Hematopoietic multipotent progenitor cell treated with erythropoietin and hydrocortisone succinate and interleukin-3 and kit ligand, for 17 days (in vitro differentiated cells): ENCODE data around the gene BYSL.
A peak's percentile ranks its signal among the peaks of the same experiment; 100 is the strongest.

Source experiments
- DNase-seq: peaks from one replicate; pipeline ENCODE4 v3.0.0-alpha.2; 2015; ENCODE audit warnings: low spot score

The BYSL gene

DNA sequence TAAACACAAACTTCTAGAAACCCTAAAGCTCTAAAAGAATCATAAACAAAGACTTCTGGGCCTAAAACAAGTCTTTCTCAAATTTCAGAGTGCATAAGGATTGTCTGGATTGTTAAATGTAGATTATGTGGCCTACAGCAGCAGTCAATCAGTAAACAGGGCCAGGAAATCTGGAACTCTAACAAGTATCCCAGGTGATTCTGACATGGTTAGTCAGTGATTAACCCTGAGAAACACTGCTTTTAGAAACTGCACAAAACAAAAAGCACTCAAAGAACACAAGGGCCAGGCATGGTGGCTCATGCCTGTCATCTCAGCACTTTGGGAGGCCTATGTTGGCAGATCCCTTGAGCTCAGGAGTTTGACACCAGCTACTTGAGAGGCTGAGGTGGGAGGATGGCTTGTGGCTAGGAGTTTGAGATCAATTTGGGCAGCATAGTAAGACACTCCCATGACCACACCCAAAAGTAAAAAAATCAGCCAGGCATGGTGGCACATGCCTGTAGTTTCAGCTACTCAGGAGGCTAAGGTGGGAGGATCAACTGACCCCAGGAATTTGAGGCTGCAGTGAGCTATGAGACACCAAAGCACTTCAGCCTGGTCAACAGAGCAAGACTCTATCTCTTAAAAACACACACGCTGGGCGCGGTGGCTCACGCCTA is 6.3 kb upstream of the BYSL start:
- peak; percentile 75 for DNase-seq

DNA sequence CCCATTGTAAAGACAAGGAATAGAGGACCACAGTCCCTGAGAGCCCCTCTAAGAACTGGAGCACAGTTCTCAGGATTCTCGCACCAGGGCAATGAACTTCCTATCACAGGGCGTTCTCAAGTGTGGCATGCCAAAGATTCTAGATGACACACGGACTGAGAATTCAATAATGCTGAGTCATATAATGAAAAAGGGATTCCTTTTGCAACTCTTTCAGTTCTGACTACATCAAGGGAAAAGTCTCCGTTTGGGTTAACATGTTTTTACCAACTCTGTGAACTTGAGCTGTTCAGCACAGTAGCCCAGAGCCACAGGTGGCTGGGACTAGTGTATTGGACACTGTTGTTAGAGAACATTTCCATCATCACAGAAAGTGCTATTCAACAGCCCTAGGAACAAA is 3.8 kb upstream of the BYSL start:
- DNase-seq: peak; percentile 71

DNA sequence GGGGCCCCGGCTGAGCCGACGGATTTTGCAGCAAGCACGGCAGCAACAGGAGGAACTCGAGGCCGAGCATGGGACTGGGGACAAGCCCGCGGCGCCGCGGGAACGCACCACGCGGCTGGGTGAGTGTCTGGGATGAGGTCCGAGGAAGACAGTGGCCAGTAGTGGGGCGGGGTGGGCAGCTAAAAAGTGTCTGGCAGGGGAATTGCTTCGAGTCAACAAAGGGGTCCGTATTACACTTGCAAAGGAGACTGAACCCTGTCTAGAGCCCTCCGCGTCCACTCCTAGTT is 356 bp downstream of the BYSL start:
- no peak for DNase-seq

DNA sequence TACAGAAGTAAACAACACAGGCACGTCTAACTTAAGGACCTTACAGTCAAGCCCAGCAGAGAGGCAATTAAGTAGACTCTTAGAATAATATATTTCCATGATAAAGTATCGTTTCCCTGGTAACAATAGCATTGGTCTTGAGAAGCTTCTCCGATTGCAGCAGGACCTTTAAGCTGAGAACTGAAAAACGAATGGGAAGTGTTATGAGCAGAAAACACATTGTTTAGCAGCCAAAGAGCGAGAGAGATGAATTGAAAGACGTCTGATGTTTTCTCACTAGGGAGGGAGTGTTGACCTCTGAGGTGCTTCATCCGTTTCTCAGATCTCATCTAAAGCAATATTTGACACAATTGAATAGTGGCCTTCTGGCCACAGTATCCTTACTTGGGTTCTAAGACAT is 855 bp downstream of the BYSL start:
- peak; percentile 32 for DNase-seq

DNA sequence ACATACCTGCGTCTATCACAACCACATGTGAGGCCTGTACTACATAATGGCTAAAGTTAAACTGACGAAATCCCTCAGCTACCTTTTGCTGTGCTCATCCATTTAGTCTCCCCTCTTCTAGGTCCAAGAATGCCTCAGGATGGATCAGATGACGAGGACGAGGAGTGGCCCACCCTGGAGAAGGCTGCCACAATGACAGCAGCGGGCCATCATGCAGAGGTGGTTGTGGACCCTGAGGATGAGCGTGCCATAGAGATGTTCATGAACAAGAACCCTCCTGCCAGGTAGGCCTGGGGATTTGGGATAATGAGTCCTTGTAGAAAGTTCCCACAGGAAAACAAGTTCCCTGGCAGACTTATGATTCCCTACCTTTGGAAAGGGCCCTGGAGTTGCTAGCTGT is 6.0 kb downstream of the BYSL start:
- DNase-seq: no peak

DNA sequence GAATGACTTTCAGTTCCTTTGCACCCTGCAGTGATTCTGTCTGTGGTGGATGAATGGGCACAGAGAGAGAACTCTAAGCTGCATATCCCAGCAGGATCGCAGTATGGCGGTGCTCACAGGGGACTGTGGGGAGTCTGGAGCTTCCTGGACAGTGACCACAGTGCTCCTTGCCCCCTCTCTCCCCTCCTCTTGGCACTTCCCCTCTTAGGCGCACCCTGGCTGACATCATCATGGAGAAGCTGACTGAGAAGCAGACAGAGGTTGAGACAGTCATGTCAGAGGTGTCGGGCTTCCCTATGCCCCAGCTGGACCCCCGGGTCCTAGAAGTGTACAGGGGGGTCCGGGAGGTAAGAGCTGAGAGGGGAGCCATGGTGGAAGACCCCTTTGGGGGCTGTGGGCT is 8.6 kb downstream of the BYSL start:
- no peak for DNase-seq

DNA sequence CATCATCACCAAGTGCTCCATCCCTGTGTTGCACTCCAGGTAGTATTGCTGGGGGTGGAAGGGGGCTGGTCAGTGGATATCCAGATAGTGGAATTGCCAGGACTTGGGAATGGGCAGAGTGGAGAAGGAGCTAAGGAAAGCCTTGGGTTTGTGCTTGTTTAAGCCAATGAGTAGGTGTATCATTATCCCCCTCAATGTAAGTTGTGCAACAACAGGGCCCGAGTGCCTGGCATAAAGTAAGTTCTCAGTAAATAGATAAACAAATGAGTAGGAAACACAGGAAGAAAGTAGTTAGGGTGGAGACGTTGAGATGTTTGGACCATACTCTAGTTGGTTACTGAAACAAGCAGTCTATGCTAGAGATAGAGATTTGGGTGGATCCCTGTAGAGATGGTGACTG is 10.5 kb downstream of the BYSL start:
- no peak for DNase-seq

DNA sequence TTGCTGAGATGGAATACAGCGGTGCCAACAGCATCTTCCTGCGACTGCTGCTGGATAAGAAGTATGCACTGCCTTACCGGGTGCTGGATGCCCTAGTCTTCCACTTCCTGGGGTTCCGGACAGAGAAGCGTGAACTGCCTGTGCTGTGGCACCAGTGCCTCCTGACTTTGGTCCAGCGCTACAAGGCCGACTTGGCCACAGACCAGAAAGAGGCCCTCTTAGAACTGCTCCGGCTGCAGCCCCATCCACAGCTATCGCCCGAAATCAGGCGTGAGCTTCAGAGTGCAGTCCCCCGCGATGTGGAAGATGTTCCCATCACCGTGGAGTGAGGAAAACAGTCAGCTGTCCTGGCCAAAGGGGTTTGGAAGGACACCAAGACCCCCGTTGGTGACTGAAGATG is 11.1 kb downstream of the BYSL start:
- no peak for DNase-seq

DNA sequence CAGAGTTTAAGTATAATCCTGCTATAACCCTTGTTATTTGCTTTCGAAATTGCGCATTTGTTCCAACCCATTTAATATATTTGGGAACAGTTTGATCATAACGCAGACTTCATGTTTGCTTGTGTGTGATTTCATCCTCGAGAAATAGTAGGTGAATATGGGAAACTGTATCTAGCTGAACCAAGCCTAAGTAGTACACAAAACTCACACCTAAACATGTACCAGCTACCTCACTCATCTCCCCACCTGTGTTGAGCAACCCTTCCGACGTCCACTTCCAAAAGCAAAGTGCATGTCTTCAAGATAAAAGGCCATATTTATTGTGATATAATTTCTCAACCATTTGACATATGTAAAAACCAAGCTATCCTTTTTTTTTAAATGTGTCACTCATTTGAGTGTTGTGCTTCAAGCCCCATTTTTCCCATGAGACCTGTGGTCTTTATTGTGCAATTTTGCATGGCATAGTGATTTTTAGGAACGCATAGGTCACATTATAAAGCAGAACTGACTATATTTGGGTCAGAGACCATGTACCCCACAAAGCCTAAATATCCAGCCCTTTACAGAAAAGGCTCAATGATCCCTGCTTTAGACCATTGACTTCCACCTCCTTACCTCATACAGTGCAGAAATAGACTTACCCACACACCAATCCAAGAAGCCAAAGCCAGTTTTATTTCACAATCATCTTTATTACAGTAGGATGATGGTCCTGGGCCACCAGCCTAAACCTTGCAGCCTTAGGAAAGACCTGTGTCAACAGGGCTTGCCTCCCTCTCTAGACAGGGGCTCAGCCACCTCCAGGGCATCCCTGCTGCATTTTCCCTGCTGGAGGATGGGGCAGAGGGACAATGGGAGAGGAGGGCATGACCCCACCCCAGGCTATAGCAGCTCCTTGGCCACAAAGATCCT is 13.2 kb downstream of the BYSL start:
- DNase-seq: no peak

DNA sequence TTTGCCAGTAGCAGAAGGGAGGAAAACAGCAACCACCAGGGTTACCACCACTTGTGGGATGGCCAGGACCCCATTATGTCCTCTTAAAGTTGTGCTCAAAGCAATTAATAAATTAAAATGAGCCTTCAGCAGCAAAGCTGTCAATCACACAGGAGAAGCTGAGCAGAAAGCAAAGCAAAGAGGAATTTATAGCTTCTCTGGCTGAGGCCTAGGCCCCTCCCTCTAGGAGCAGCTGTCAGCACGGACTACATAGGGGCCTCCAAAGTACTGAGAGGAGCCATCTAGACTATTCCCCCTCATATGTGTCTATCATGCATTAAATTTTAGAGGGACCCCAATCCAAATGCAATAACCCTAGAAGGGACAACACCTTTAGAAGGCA is 13.9 kb downstream of the BYSL start:
- DNase-seq: no peak

DNA sequence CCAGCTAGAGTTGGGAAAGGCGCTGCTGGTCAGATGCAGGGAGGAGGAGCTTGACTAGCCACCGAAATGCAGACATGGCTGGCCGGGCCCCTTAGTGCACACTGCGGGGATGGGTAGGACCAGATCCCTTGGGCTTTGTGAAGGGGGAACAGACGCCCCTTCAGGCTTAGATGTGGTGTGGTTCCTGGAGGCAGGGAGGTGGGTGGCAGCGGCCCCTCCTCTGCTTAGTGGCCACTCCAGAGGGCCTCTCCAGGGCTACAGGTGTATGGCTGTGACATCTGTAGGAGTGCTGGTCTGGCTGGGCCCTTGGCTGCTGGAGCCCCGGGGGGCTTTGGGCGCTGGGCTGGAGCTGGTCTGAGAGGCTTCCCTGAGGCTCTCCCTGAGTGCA is 14.4 kb downstream of the BYSL start:
- no peak for DNase-seq

DNA sequence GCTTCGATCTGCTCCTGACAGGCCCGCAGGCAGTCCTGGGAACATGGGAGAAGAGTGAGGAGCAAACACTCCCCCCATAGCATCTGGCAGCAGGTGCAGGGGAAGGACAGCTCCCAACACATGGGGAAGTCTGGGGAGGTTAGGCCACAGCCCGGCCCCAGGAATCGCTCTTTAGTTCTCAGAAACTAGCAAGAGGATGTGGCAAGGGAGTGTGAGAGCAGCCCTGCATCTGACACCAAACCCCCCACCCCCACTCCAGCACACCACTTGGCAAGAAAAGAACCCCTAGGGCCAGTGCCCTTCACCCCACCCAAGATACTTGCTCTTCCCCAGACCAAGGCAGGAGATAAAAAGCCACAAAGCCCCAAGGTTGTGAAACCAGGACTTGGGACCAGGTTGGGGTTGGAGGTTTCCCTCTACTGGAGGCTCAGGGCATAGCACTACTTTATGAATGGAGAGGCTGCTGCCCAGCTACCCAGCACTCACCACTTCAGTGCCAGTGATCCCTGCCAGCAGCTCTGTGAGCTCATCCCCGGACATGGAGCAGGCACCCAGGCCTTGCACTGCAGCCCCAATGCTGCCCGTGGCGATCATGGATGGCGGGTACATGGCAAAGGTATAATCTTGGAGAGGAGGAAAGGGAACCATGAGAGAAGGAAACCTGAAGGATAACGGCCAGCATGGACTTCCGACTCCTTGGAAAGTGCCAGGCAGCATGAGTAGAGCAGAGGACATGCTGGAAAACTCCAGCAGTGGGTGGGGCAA is 15.0 kb downstream of the BYSL start:
- peak; percentile 91 for DNase-seq

DNA sequence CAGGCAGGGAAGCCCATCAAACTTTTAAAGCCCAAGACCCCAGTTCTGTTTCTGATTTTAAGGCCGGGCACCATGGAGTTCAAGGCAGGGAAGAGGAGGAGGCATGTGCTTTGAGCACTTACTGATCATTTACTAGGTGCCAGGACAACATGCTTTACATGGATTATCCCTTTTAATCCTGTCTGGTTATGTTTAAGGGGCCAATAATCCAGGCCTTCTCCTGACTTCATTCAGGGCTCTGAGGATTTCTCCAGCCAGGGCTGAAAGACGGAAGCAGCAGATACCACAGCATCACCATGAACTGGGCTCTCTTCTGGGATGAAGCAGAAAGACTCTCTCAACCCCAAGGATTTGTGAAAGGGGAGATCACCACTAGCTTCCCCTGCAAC is 16.2 kb downstream of the BYSL start:
- no peak for DNase-seq

DNA sequence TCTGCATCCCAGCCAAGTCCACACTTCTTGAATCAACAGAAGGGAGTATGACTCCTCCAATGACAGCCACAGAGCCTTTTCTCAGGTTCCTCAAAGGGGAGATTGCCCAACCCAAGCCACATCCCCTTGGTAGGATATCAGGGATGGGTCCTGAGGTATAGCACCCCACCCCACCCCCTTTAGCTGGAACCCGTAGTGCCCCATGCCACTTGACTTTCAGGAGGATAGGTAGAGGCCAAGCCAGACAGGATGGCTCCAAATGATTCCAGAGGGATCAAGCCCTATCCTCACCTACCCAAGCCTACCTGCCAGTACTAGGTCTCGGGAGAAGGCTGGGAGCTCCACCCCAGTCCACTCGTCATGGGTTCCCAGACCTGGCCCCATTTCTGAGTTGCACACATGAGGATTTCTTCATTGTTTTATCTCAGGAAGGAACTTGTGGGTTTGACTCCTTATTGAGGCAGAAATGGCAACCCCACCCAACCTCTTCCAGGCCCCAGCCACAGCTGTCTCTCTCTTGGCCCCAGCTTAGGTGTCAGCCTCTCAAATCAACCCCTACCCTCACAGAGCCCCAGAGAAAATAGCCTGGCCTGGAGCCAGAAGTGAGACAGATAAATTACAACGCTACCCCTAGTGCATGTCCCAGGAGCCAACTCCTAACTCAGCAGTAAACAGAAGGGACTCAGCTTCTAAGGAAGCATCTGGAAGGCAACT is 16.7 kb downstream of the BYSL start:
- peak; percentile 71 for DNase-seq

DNA sequence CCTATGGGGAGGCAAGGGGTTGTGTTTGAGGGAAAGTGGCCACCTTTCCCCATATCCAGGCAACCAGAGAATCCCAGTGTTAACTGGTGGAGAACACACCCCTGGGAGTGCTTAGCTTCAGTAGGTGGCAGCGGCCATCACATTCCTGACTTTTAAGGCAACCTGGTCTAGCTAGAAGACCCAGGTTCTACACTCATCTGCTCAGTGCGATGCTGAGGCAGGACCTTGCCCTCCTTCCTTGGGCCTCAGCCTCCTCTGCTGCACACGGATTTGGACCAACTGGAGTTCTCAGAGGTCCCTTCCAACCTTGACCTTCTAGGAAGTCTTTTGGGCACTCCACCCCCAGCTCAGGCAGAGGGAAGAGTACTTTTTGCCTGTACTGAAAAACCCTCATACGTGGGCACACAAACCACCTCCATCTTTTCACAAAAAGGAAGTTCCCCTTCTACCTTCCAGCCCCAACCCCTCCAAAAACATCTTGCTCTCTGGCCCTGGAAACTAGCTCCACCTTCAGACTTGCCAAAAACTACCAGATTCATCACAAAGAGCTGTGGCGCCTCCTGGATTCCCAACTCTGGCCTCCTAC is 17.4 kb downstream of the BYSL start:
- DNase-seq: no peak

DNA sequence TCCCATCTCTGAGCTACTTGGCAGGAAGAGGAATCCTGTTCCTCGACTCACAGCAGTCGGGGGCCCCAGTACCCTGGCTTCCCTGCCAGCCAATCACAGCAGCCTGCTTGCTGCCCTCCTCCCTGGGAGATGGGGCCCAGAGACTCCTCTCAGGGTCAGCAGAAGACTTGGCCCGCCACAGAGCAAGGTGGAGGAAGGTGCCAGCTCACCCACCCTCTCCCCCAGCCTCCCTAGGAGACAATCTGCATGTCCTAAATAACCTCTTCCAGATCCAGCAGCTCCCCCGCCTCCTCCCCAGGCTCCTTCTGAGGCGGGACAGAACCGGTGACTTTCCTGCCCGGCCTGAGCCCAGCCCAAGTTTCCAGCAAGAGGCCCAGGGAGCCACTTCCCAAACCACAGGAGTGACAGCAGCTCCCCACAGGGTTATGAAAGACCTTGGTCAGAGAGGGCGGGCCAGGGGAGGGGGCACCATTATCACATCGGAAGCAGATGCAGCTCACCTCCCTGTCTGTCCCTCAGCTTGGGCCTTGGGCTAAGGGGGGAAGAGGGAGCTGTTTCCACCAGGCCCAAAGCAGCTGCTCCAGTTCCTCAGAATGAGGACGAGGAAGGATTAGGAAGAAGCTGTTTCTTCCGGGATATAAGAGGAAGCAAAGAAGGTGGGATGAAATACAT is 18.0 kb downstream of the BYSL start:
- no peak for DNase-seq

DNA sequence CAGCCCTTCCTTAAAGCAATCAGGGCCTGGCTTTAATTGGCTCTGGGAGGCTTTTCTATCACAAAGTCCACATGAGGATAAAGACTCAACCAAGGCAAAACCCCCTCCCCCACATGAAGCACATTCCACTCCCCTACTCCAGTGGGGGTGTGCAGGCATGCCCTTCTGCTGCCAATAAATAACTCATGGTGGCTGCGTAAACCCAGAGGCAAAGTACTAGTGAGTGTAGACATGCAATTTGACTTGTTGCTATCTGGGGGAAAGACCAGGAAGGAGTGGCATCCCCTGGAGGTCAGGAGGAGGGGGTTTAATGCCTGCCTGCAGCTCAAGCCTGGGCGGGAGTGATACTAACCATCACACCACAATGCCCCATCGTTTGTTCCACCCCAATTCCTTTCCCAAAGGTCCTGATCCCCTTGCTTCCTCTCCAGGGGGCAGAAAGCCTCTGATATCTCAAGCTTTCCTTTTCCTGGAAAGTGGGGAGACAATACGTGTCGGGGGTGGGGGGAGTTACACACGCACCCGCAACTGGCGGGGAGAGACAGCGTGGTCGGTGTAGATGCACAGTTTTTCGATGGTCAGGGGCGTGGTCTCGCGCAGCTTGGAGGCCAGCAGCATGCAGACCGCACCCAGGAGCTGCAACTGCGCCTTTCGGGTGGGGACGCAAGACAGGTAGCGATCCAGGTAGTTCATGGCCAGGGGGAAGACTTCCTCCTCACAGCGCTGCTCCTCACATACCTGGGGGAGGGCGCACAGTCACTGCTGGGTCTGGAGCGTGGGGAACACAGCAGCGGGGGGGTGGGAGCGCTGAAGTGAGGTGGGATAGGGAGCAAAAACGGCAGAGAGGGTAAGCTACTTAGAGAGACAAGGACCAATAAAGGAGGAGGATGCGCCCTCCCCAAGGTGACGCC is 18.8 kb downstream of the BYSL start:
- peak; percentile 59 for DNase-seq

DNA sequence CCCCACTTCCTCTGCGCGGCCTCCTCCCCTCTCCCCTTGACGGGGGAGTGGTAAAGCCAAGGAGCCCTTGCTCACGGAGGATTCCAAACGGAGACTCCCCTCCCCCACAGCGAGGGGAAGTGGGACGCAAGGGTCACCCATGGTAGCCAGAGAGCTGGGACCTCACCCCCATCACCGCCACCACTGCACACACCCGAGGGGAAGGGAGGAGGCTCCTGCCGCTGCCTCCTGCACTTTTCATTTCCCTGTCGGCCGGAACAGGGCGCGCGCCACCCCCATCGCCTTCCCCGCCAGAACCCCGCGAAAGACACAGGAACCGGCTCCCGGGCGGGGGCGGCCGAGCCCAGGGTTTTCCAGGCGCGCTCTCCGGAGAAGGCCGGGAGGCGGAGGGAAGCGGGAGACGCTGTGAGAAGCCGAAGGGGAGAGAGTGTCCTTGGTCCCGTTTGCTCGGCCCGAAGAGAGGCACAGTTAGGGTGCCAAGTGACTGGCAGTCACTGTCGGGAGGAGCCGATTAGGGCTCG is 19.5 kb downstream of the BYSL start:
- DNase-seq: no peak

DNA sequence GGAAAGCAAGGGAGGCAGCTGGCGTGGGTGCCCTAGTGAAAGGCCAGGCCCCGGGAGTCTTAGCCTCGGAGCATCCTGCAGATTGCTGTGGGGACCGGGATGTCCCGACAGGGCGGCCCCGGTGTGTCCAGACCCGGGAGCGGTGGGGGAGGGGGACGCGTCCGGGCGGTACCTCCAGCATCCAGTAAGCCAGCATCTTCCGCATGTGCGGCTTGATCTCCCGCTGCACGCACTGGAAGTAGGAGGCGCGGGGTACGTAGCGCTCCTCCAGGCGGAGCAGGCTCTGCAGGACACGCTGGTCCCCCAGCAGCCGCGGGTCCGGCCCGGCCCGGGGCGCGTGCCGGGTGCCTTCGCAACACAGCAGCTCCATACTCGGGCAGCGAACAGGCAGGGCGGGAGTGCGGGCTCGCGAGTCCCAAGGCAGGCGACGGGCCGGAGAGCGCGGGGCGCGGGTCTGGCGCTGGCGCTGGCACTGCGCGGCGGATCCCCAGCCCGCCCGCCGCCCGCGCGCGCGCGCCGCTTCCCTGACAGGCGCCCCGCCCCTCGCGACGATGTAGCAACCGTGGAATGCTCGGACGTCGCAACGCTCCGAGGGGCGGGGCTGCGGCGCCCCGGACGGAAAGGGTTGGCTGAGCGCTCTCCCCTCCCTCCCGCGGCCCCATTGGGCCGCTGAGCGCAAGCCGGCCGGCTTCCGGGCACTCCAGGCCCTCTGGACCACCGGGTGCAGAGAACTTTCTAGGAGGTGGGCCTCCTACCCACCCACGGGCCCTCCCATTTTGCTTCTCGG is 20.2 kb downstream of the BYSL start, which contains the start of gene CCND3:
Gene CCND3 (minus strand): TSS at position 529 of the 787 bp plus-strand sequence. CDS start 159 bp downstream, at position 370.
- peak; percentile 85 for DNase-seq
